PFSK-1 (cell line): Measurements from ENCODE around the gene RNF130.

ENCODE experiments used
- POLR2AphosphoS5 ChIP-seq: IDR thresholded peaks from 2 replicates; pipeline ENCODE4 v1.6.1; 2012; ENCODE audit warnings: low read depth, mild to moderate bottlenecking, control low read depth, low read length, moderate library complexity
- REST ChIP-seq, 2 experiments: IDR thresholded peaks; 2 replicates each; pipeline versions ENCODE4 v1.6.1 to v1.8.0; 2011 to 2012; ENCODE audit warnings: low read depth in 2 of 2, low read length in 2 of 2, control low read depth in 1 of 2, inconsistent platforms in 1 of 2, mild to moderate bottlenecking in 1 of 2, moderate library complexity in 1 of 2; ENCODE audit not compliant: insufficient read depth in 1 of 2
- TAF1 ChIP-seq: IDR thresholded peaks from 2 replicates; pipeline ENCODE4 v1.6.1; 2012; ENCODE audit warnings: low read length, control low read depth, borderline replicate concordance; ENCODE audit not compliant: insufficient read depth

- no peak for TF ChIP-seq POLR2AphosphoS5
- no peak for TF ChIP-seq TAF1
- TF ChIP-seq REST (IDR thresholded peaks at IDR 0.05; ENCODE audit: insufficient read depth in 1 of 2, low read depth in 2 of 2, low read length in 2 of 2) = no peak
Measured at GRCh38 chr5:180119031-180119902, 47.7 kb upstream of the RNF130 start.
